Measurements from ENCODE around the gene NFKBIZ. TPM values are rescaled to one million over a fixed set of nuclear protein-coding genes. Genes with fewer than 3 reads are reported as not detected.
A peak's percentile ranks its signal among the peaks of the same experiment; 100 is the strongest.

Gene NFKBIZ
- total RNA-seq, 1 experiment from 2014 or later, result 15.1 TPM

DNA sequence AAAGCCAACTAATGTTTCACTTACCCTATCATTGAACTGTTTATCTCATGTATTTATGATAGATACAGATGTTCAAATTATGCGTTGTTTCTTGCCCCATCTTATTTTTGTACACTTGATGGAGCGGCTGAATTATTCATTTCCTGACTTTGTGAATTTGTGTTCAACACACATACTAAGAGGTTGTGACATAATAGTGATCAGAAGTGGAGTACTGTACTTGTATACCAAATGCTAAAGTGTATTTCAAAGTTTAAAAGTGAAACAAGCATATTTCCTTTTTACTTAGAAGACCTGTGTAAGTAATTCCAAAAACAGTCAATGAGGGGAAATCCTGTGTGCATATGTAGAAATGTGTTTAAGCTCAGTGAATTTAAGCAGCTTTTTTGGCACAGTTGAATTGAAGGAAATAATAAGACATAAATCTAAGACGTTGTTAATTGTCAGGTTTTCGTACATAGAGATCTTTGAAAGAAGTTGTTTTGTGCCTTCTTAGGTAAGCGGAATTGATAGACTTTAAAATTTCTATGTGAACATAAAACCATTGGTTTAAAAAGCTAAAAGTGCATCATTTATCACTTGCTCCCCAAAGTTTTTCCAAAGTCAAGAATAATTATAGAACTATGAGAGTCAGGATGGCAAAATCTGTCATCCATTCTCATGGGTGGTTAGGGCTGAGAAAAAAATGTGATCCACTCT lies 1.9 kb downstream of the NFKBIZ start:
- Mint-ChIP-seq H3K27me3 (ENCODE audit: low read depth) (no peaks in the 10 kb centered on the region), H3K27ac (peak overlapping the region; percentile 57; the same call in 1 of the 2 replicates), H3K9me3 (peaks cover under 1% of the 10 kb centered on the region; the same call in 1 of the 2 replicates), H3K36me3 (peaks cover 48% of the 10 kb centered on the region), H3K4me3 (peak overlapping the region; percentile 90), H3K4me1 (peaks cover 36% of the 10 kb centered on the region)
- CTCF ChIA-PET, result interaction anchor here (1.3 to 1.5 kb wide), 2 partner anchors 48 to 374 kb away, joined by 3 to 4 read pairs; no protein-coding TSS in a partner anchor
- TF ChIP-seq, protein P1, sequence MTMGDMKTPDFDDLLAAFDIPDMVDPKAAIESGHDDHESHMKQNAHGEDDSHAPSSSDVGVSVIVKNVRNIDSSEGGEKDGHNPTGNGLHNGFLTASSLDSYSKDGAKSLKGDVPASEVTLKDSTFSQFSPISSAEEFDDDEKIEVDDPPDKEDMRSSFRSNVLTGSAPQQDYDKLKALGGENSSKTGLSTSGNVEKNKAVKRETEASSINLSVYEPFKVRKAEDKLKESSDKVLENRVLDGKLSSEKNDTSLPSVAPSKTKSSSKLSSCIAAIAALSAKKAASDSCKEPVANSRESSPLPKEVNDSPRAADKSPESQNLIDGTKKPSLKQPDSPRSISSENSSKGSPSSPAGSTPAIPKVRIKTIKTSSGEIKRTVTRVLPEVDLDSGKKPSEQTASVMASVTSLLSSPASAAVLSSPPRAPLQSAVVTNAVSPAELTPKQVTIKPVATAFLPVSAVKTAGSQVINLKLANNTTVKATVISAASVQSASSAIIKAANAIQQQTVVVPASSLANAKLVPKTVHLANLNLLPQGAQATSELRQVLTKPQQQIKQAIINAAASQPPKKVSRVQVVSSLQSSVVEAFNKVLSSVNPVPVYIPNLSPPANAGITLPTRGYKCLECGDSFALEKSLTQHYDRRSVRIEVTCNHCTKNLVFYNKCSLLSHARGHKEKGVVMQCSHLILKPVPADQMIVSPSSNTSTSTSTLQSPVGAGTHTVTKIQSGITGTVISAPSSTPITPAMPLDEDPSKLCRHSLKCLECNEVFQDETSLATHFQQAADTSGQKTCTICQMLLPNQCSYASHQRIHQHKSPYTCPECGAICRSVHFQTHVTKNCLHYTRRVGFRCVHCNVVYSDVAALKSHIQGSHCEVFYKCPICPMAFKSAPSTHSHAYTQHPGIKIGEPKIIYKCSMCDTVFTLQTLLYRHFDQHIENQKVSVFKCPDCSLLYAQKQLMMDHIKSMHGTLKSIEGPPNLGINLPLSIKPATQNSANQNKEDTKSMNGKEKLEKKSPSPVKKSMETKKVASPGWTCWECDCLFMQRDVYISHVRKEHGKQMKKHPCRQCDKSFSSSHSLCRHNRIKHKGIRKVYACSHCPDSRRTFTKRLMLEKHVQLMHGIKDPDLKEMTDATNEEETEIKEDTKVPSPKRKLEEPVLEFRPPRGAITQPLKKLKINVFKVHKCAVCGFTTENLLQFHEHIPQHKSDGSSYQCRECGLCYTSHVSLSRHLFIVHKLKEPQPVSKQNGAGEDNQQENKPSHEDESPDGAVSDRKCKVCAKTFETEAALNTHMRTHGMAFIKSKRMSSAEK (CRISPR knock-in tag; IDR thresholded peaks at IDR 0.05; ENCODE audit: borderline replicate concordance), result no peak
- TF ChIP-seq ZNF317 (CRISPR knock-in tag; IDR thresholded peaks at IDR 0.05; ENCODE audit: borderline replicate concordance, low read depth), result no peak
- no peak for TF ChIP-seq TEAD4 (CRISPR knock-in tag; IDR thresholded peaks at IDR 0.05)
- TF ChIP-seq HMGA2 (CRISPR knock-in tag; IDR thresholded peaks at IDR 0.05), result no peak
- no peak for TF ChIP-seq GTF2I (CRISPR knock-in tag; conservative IDR thresholded peaks at IDR 0.05)
- no peak for TF ChIP-seq ZBTB43 (CRISPR knock-in tag; IDR thresholded peaks at IDR 0.05)
- TF ChIP-seq ZBTB21 (CRISPR knock-in tag; IDR thresholded peaks at IDR 0.05; ENCODE audit: borderline replicate concordance), result no peak
- TF ChIP-seq ZNF425 (CRISPR knock-in tag; conservative IDR thresholded peaks at IDR 0.05), result no peak
- TF ChIP-seq KAT7 (CRISPR knock-in tag; IDR thresholded peaks at IDR 0.05; ENCODE audit: borderline replicate concordance), result no peak
- no peak for TF ChIP-seq RELA (CRISPR knock-in tag; IDR thresholded peaks at IDR 0.05; ENCODE audit: borderline replicate concordance)
- no peak for TF ChIP-seq CBFB (CRISPR knock-in tag; IDR thresholded peaks at IDR 0.05; ENCODE audit: low read depth)
- TF ChIP-seq, protein P2, sequence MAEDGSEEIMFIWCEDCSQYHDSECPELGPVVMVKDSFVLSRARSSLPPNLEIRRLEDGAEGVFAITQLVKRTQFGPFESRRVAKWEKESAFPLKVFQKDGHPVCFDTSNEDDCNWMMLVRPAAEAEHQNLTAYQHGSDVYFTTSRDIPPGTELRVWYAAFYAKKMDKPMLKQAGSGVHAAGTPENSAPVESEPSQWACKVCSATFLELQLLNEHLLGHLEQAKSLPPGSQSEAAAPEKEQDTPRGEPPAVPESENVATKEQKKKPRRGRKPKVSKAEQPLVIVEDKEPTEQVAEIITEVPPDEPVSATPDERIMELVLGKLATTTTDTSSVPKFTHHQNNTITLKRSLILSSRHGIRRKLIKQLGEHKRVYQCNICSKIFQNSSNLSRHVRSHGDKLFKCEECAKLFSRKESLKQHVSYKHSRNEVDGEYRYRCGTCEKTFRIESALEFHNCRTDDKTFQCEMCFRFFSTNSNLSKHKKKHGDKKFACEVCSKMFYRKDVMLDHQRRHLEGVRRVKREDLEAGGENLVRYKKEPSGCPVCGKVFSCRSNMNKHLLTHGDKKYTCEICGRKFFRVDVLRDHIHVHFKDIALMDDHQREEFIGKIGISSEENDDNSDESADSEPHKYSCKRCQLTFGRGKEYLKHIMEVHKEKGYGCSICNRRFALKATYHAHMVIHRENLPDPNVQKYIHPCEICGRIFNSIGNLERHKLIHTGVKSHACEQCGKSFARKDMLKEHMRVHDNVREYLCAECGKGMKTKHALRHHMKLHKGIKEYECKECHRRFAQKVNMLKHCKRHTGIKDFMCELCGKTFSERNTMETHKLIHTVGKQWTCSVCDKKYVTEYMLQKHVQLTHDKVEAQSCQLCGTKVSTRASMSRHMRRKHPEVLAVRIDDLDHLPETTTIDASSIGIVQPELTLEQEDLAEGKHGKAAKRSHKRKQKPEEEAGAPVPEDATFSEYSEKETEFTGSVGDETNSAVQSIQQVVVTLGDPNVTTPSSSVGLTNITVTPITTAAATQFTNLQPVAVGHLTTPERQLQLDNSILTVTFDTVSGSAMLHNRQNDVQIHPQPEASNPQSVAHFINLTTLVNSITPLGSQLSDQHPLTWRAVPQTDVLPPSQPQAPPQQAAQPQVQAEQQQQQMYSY (CRISPR knock-in tag; IDR thresholded peaks at IDR 0.05), result no peak
- TF ChIP-seq ZNF138 (CRISPR knock-in tag; conservative IDR thresholded peaks at IDR 0.05), result no peak
- POLR2A ChIA-PET, result no interaction called here
- no peak for DNase-seq (ENCODE audit: low spot score)
- ATAC-seq, result no peak

All from WTC11 (cell line).